DOHH2 (cell line): ENCODE results near the gene TNRC6B.

Experiments used
- H3F3A ChIP-seq: fragments of 200-600 bp; sonication (generic), shearing (Covaris generic); 2 replicates; pipeline ENCODE4 v1.6.0; 2016; ENCODE audit warnings: antibody characterized with exemption, mild to moderate bottlenecking; ENCODE audit not compliant: control insufficient read depth, insufficient read depth
- H3K27ac ChIP-seq: fragments of 200-600 bp; sonication (generic); 2 replicates; pipeline ENCODE4 v1.5.1; 2014; ENCODE audit warnings: low read depth, mild to moderate bottlenecking, low read length, moderate library complexity
- H3K27me3 ChIP-seq: fragments of 200-600 bp; sonication (generic); 2 replicates; pipeline ENCODE4 v1.6.1; 2014; ENCODE audit warnings: mild to moderate bottlenecking, low read length, mixed read lengths; ENCODE audit not compliant: control insufficient read depth
- H3K36me3 ChIP-seq: fragments of 200-600 bp; sonication (generic); 2 replicates; pipeline ENCODE4 v1.6.1; 2014; ENCODE audit warnings: mild to moderate bottlenecking, low read length, moderate library complexity, mixed read lengths; ENCODE audit not compliant: control insufficient read depth
- H3K4me1 ChIP-seq: fragments of 200-600 bp; sonication (generic); 2 replicates; pipeline ENCODE4 v1.6.1; 2014; ENCODE audit warnings: mild to moderate bottlenecking, low read length, mixed read lengths; ENCODE audit not compliant: control insufficient read depth
- H3K4me2 ChIP-seq: fragments of 200-600 bp; sonication (generic); 2 replicates; pipeline ENCODE4 v1.6.0; 2014; ENCODE audit warnings: mild to moderate bottlenecking, low read length, moderate library complexity
- H3K4me3 ChIP-seq: fragments of 200-600 bp; sonication (generic); 2 replicates; pipeline ENCODE4 v1.5.1; 2014; ENCODE audit warnings: mild to moderate bottlenecking, low read length, mixed read lengths
- H3K79me2 ChIP-seq: fragments of 200-600 bp; sonication (generic); 2 replicates; pipeline ENCODE4 v1.6.1; 2014; ENCODE audit warnings: mild to moderate bottlenecking, low read length, mixed read lengths; ENCODE audit not compliant: control insufficient read depth
- H3K9me2 ChIP-seq: fragments of 200-600 bp; sonication (generic); replicated peaks from 2 replicates; pipeline ENCODE4 v1.6.1; 2014; ENCODE audit warnings: mild to moderate bottlenecking, low read length, mixed read lengths; ENCODE audit not compliant: control insufficient read depth
- H3K9me3 ChIP-seq: fragments of 200-600 bp; sonication (generic); 2 replicates; pipeline ENCODE4 v1.6.1; 2014; ENCODE audit warnings: antibody characterized with exemption, low read length, mixed read lengths; ENCODE audit not compliant: control insufficient read depth, insufficient read depth
- H4K20me1 ChIP-seq: fragments of 200-600 bp; sonication (generic); 2 replicates; pipeline ENCODE4 v1.6.0; 2014; ENCODE audit warnings: low read depth, mild to moderate bottlenecking, antibody characterized with exemption, low read length, moderate library complexity; ENCODE audit not compliant: control insufficient read depth, insufficient read depth
- EZH2phosphoT487 ChIP-seq: fragments of 200-600 bp; sonication (generic); IDR thresholded peaks from 2 replicates; pipeline ENCODE4 v1.6.1; 2017; ENCODE audit warnings: borderline replicate concordance, mild to moderate bottlenecking, antibody characterized with exemption, low read length, moderate library complexity, mixed read lengths
- TF ChIP-seq, protein P1 (sequence below): fragments of 200-600 bp; sonication (generic); IDR thresholded peaks from one replicate; pipeline ENCODE4 v1.5.1; 2014; ENCODE audit warnings: antibody characterized with exemption, mild to moderate bottlenecking, low read depth, low read length; ENCODE audit not compliant: poor library complexity, severe bottlenecking

Gene TNRC6B

GRCh38 chr22:40364431-40364830 is 186.7 kb downstream of the TNRC6B start:
- Histone ChIP-seq H3K4me3 (no peak overlapping the region), H3K27me3 (no peaks in the 10 kb centered on the region), H3K9me3 (no peaks in the 10 kb centered on the region), H3K27ac (no peak overlapping the region), H4K20me1 (no peaks in the 10 kb centered on the region), H3K4me2 (no peak overlapping the region), H3K79me2 (0 out of 2 replicates have a peak, but pooled peaks cover 3% of the 10 kb centered on the region), H3K9me2 (no peaks in the 10 kb centered on the region), H3K36me3 (peaks cover 94% of the 10 kb centered on the region), H3F3A (peaks cover 30% of the 10 kb centered on the region), H3K4me1 (peaks cover 13% of the 10 kb centered on the region)
- TF ChIP-seq, protein P1, sequence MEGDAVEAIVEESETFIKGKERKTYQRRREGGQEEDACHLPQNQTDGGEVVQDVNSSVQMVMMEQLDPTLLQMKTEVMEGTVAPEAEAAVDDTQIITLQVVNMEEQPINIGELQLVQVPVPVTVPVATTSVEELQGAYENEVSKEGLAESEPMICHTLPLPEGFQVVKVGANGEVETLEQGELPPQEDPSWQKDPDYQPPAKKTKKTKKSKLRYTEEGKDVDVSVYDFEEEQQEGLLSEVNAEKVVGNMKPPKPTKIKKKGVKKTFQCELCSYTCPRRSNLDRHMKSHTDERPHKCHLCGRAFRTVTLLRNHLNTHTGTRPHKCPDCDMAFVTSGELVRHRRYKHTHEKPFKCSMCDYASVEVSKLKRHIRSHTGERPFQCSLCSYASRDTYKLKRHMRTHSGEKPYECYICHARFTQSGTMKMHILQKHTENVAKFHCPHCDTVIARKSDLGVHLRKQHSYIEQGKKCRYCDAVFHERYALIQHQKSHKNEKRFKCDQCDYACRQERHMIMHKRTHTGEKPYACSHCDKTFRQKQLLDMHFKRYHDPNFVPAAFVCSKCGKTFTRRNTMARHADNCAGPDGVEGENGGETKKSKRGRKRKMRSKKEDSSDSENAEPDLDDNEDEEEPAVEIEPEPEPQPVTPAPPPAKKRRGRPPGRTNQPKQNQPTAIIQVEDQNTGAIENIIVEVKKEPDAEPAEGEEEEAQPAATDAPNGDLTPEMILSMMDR = no peak

GRCh38 chr22:40366068-40366467 is 188.3 kb downstream of the TNRC6B start:
- no peak for TF ChIP-seq EZH2phosphoT487
- TF ChIP-seq, protein P1 = no peak
- Histone ChIP-seq H3F3A (peaks cover 34% of the 10 kb centered on the region), H3K36me3 (peaks cover 82% of the 10 kb centered on the region)

GRCh38 chr22:40367342-40367741 is 189.6 kb downstream of the TNRC6B start:
- Histone ChIP-seq H3K79me2 (peaks cover 19% of the 10 kb centered on the region), H3K4me1 (peaks cover 27% of the 10 kb centered on the region), H3K27me3 (no peaks in the 10 kb centered on the region), H4K20me1 (no peaks in the 10 kb centered on the region), H3K4me3 (no peak overlapping the region), H3K9me2 (no peaks in the 10 kb centered on the region), H3K27ac (no peak overlapping the region), H3K4me2 (no peak overlapping the region), H3K9me3 (no peaks in the 10 kb centered on the region), H3F3A (peaks cover 34% of the 10 kb centered on the region), H3K36me3 (peaks cover 72% of the 10 kb centered on the region)
- TF ChIP-seq, protein P1 = no peak
- TF ChIP-seq EZH2phosphoT487 = no peak

More at GRCh38 chr22:40366068-40366467, 188.3 kb downstream of the TNRC6B start:
- peaks cover 18% of the 10 kb centered on the region for H3K4me1 ChIP-seq
- H3K4me2 ChIP-seq = no peak overlapping the region
- H3K27ac ChIP-seq = no peak overlapping the region
- no peaks in the 10 kb centered on the region for H4K20me1 ChIP-seq
- H3K79me2 ChIP-seq = peaks cover 6% of the 10 kb centered on the region
- no peaks in the 10 kb centered on the region for H3K9me3 ChIP-seq
- no peaks in the 10 kb centered on the region for H3K27me3 ChIP-seq
- no peak overlapping the region for H3K4me3 ChIP-seq
- H3K9me2 ChIP-seq = no peaks in the 10 kb centered on the region
